DOHH2 (cell line): ENCODE data around the gene HMMR.

ENCODE experiments used
- H3F3A ChIP-seq: fragments of 200-600 bp; sonication (generic), shearing (Covaris generic); 2 replicates; pipeline ENCODE4 v1.6.0; 2016; ENCODE audit warnings: antibody characterized with exemption, mild to moderate bottlenecking; ENCODE audit not compliant: control insufficient read depth, insufficient read depth
- H3K27ac ChIP-seq: fragments of 200-600 bp; sonication (generic); 2 replicates; pipeline ENCODE4 v1.5.1; 2014; ENCODE audit warnings: low read depth, mild to moderate bottlenecking, low read length, moderate library complexity
- H3K27me3 ChIP-seq: fragments of 200-600 bp; sonication (generic); 2 replicates; pipeline ENCODE4 v1.6.1; 2014; ENCODE audit warnings: mild to moderate bottlenecking, low read length, mixed read lengths; ENCODE audit not compliant: control insufficient read depth
- H3K36me3 ChIP-seq: fragments of 200-600 bp; sonication (generic); 2 replicates; pipeline ENCODE4 v1.6.1; 2014; ENCODE audit warnings: mild to moderate bottlenecking, low read length, moderate library complexity, mixed read lengths; ENCODE audit not compliant: control insufficient read depth
- H3K4me1 ChIP-seq: fragments of 200-600 bp; sonication (generic); 2 replicates; pipeline ENCODE4 v1.6.1; 2014; ENCODE audit warnings: mild to moderate bottlenecking, low read length, mixed read lengths; ENCODE audit not compliant: control insufficient read depth
- H3K4me2 ChIP-seq: fragments of 200-600 bp; sonication (generic); 2 replicates; pipeline ENCODE4 v1.6.0; 2014; ENCODE audit warnings: mild to moderate bottlenecking, low read length, moderate library complexity
- H3K4me3 ChIP-seq: fragments of 200-600 bp; sonication (generic); 2 replicates; pipeline ENCODE4 v1.5.1; 2014; ENCODE audit warnings: mild to moderate bottlenecking, low read length, mixed read lengths
- H3K79me2 ChIP-seq: fragments of 200-600 bp; sonication (generic); 2 replicates; pipeline ENCODE4 v1.6.1; 2014; ENCODE audit warnings: mild to moderate bottlenecking, low read length, mixed read lengths; ENCODE audit not compliant: control insufficient read depth
- H3K9me2 ChIP-seq: fragments of 200-600 bp; sonication (generic); replicated peaks from 2 replicates; pipeline ENCODE4 v1.6.1; 2014; ENCODE audit warnings: mild to moderate bottlenecking, low read length, mixed read lengths; ENCODE audit not compliant: control insufficient read depth
- H3K9me3 ChIP-seq: fragments of 200-600 bp; sonication (generic); 2 replicates; pipeline ENCODE4 v1.6.1; 2014; ENCODE audit warnings: antibody characterized with exemption, low read length, mixed read lengths; ENCODE audit not compliant: control insufficient read depth, insufficient read depth
- H4K20me1 ChIP-seq: fragments of 200-600 bp; sonication (generic); 2 replicates; pipeline ENCODE4 v1.6.0; 2014; ENCODE audit warnings: low read depth, mild to moderate bottlenecking, antibody characterized with exemption, low read length, moderate library complexity; ENCODE audit not compliant: control insufficient read depth, insufficient read depth
- CTCF ChIP-seq: fragments of 200-600 bp; sonication (generic); IDR thresholded peaks from one replicate; pipeline ENCODE4 v1.5.1; 2014; ENCODE audit warnings: antibody characterized with exemption, mild to moderate bottlenecking, low read depth, low read length; ENCODE audit not compliant: poor library complexity, severe bottlenecking
- EZH2phosphoT487 ChIP-seq: fragments of 200-600 bp; sonication (generic); IDR thresholded peaks from 2 replicates; pipeline ENCODE4 v1.6.1; 2017; ENCODE audit warnings: borderline replicate concordance, mild to moderate bottlenecking, antibody characterized with exemption, low read length, moderate library complexity, mixed read lengths

The HMMR gene

GRCh38 chr5:163439092-163439425, 21.4 kb upstream of the HMMR start:
- H3K27ac ChIP-seq: no peak overlapping the region
- TF ChIP-seq EZH2phosphoT487 (no peak), CTCF (no peak)
- H3K4me2 ChIP-seq: peak overlapping the region; percentile 89
- H3F3A ChIP-seq: no peaks in the 10 kb centered on the region; the same call in 1 of the 2 replicates
- no peaks in the 10 kb centered on the region for H3K9me2 ChIP-seq
- H3K9me3 ChIP-seq: no peaks in the 10 kb centered on the region
- no peaks in the 10 kb centered on the region for H3K27me3 ChIP-seq
- H4K20me1 ChIP-seq: peaks cover 10% of the 10 kb centered on the region
- H3K4me3 ChIP-seq: peak overlapping the region; percentile 96
- peaks cover 37% of the 10 kb centered on the region for H3K4me1 ChIP-seq
- peaks cover 50% of the 10 kb centered on the region for H3K79me2 ChIP-seq
- H3K36me3 ChIP-seq: peaks cover 61% of the 10 kb centered on the region

- H3K36me3 ChIP-seq: peaks cover 80% of the 10 kb centered on the region
- H3K4me2 ChIP-seq: peak overlapping the region; percentile 89; the same call in 1 of the 2 replicates
- no peak for TF ChIP-seq EZH2phosphoT487
- no peak for TF ChIP-seq CTCF
- H3K27ac ChIP-seq: no peak overlapping the region
- peaks cover 34% of the 10 kb centered on the region for H3K4me1 ChIP-seq
- no peak overlapping the region for H3K4me3 ChIP-seq
- peaks cover 56% of the 10 kb centered on the region for H3K79me2 ChIP-seq
- H3K27me3 ChIP-seq: no peaks in the 10 kb centered on the region
- H3K9me2 ChIP-seq: no peaks in the 10 kb centered on the region
- H3F3A ChIP-seq: peaks cover 5% of the 10 kb centered on the region; the same call in 1 of the 2 replicates
- H4K20me1 ChIP-seq: peaks cover 13% of the 10 kb centered on the region
- H3K9me3 ChIP-seq: no peaks in the 10 kb centered on the region
Observed at GRCh38 chr5:163440954-163441353, 19.5 kb upstream of the HMMR start.

- H3K4me1 ChIP-seq: peaks cover 16% of the 10 kb centered on the region
- H3K9me3 ChIP-seq: no peaks in the 10 kb centered on the region
- no peaks in the 10 kb centered on the region for H3K27me3 ChIP-seq
- TF ChIP-seq CTCF (no peak), EZH2phosphoT487 (no peak)
- H4K20me1 ChIP-seq: peaks cover 6% of the 10 kb centered on the region
- H3K36me3 ChIP-seq: peaks cover 97% of the 10 kb centered on the region
- H3K4me2 ChIP-seq: no peak overlapping the region
- no peak overlapping the region for H3K4me3 ChIP-seq
- H3K79me2 ChIP-seq: peaks cover 48% of the 10 kb centered on the region
- H3F3A ChIP-seq: peaks cover 12% of the 10 kb centered on the region; the same call in 1 of the 2 replicates
- no peaks in the 10 kb centered on the region for H3K9me2 ChIP-seq
- H3K27ac ChIP-seq: no peak overlapping the region
Observed at GRCh38 chr5:163444526-163444925, 15.9 kb upstream of the HMMR start.

- peaks cover 13% of the 10 kb centered on the region; the same call in 1 of the 2 replicates for H3F3A ChIP-seq
- H3K4me3 ChIP-seq: no peak overlapping the region
- H3K9me3 ChIP-seq: no peaks in the 10 kb centered on the region
- no peak for TF ChIP-seq EZH2phosphoT487
- no peak for TF ChIP-seq CTCF
- no peak overlapping the region for H3K27ac ChIP-seq
- H3K4me2 ChIP-seq: no peak overlapping the region
- no peaks in the 10 kb centered on the region for H3K9me2 ChIP-seq
- peaks cover 8% of the 10 kb centered on the region for H3K4me1 ChIP-seq
- H3K27me3 ChIP-seq: no peaks in the 10 kb centered on the region
- peaks cover 3% of the 10 kb centered on the region for H4K20me1 ChIP-seq
- peaks cover 94% of the 10 kb centered on the region for H3K36me3 ChIP-seq
- peaks cover 40% of the 10 kb centered on the region for H3K79me2 ChIP-seq
Observed at GRCh38 chr5:163445345-163445744, 15.1 kb upstream of the HMMR start.
